GM21367 (cell line): ENCODE measurements around the gene REM2.
"Not testable (repeated sequence)": the region's sequence is repeated elsewhere in the genome, so short reads cannot be mapped to it uniquely, and the experiment has no call there.

Source experiments
- ATAC-seq: cut with Tn5 transposase; IDR thresholded peaks from one replicate; pipeline ENCODE4 v1.9.1; 2021; ENCODE audit not compliant: unreplicated experiment

REM2 gene

GRCh38 chr14:22847661-22848341, 35.2 kb upstream of the REM2 start:
- ATAC-seq: no peak

GRCh38 chr14:22848351-22849164, 34.5 kb upstream of the REM2 start:
- ATAC-seq: no peak

- no peak for ATAC-seq
Measured at GRCh38 chr14:22849212-22849819, 33.7 kb upstream of the REM2 start.

GRCh38 chr14:22850944-22851764, 31.9 kb upstream of the REM2 start:
- ATAC-seq: no peak

GRCh38 chr14:22852178-22852577, 30.8 kb upstream of the REM2 start:
- ATAC-seq: not testable (repeated sequence)

GRCh38 chr14:22852599-22852939, 30.5 kb upstream of the REM2 start:
- ATAC-seq: no peak

- peak; percentile 46 for ATAC-seq
Measured at GRCh38 chr14:22852940-22853767, 29.9 kb upstream of the REM2 start.

- not testable (repeated sequence) for ATAC-seq
Measured at GRCh38 chr14:22854296-22854695, 28.7 kb upstream of the REM2 start.

GRCh38 chr14:22854963-22855724, 27.9 kb upstream of the REM2 start:
- no peak for ATAC-seq

- no peak for ATAC-seq
Measured at GRCh38 chr14:22856428-22856827, 26.6 kb upstream of the REM2 start.

GRCh38 chr14:22860377-22860776, 22.6 kb upstream of the REM2 start:
- not testable (repeated sequence) for ATAC-seq

- ATAC-seq: no peak
Measured at GRCh38 chr14:22861651-22862050, 21.4 kb upstream of the REM2 start.

GRCh38 chr14:22864979-22865378, 18.0 kb upstream of the REM2 start:
- ATAC-seq: no peak

- no peak for ATAC-seq
Measured at GRCh38 chr14:22865424-22866405, 17.3 kb upstream of the REM2 start.

- ATAC-seq: no peak
Measured at GRCh38 chr14:22866874-22867273, 16.1 kb upstream of the REM2 start.

- peak; percentile 40 for ATAC-seq
Measured at GRCh38 chr14:22870811-22871223, 12.2 kb upstream of the REM2 start.

GRCh38 chr14:22871224-22872032, 11.6 kb upstream of the REM2 start, which contains the start of gene LRP10:
TSS of gene LRP10 (plus strand) at chr14:22871740. CDS start at chr14:22872304, 564 bp downstream.
- ATAC-seq: peak; percentile 72
